ENCODE results near the gene ZBTB48. TPM values are rescaled to one million over a fixed set of nuclear protein-coding genes. Genes with fewer than 3 reads are reported as not detected.
A peak's percentile ranks its signal among the peaks of the same experiment; 100 is the strongest.

The ZBTB48 gene
- total and polyA plus RNA-seq, 2 donors from 2014 or later: 27.1 to 45.5 TPM

DNA sequence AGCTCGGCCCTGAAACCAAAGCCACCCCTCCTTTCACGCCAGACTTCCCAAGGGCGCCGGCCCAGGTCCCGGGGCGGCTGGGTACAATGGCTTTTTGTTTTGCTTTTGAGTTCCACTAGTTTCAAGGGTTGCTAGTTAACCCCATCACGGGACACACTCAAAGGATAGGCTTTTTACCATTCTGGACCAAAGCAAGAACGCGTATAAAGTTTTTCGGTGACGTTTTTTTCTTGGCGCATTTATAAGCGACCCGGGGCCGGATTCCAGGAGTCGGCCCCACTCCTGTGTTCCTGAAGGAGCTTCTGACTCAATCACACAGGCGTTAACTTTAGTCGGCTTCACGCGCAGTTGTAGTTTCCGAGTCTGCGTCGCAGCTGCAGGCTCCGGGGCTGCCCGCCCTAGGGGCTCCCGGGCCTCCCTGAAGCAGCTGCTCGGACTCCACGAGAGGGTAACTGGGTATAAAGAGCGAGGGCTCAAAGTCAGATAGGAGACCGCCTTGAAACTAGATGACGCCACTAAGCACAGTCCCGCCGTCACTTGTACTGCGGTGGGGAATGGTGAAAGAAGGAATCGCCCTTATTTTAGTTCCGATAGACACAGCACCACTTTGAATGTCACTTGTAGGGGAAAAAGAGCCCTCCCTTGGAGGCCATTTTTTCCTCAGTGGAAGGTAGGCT, 23.6 kb downstream of the ZBTB48 start:
- H3K36me3 ChIP-seq (ENCODE audit: control insufficient read depth in 2 of 3, insufficient read depth in 3 of 3, low read length in 3 of 3): peaks cover 0 to 4% (median 0%) of the 10 kb centered on the region in 3 donors
- DNase-seq (peak; percentile 69 to 89 (median 86)), FAIRE-seq (no peak)
- H3K27me3 ChIP-seq (ENCODE audit: control insufficient read depth, insufficient read depth, low read length): no peaks in the 10 kb centered on the region
- peak overlapping the region; percentile 99 for H3K27ac ChIP-seq (ENCODE audit: low read depth in 2 of 2, low read length in 2 of 2)
- H3K4me1 ChIP-seq (ENCODE audit: control insufficient read depth in 2 of 3, insufficient read depth in 2 of 3, low read depth in 1 of 3, low read length in 3 of 3): peaks cover 5 to 30% (median 17%) of the 10 kb centered on the region in 3 donors
- peak overlapping the region in 2 of 3 donors; percentile 82 to 87 for H3K9ac ChIP-seq (ENCODE audit: low read length in 3 of 3)
- intact Hi-C loops (cut with DNase I): no loop called here
- H3K4me3 ChIP-seq (ENCODE audit: low read length in 3 of 3): peak overlapping the region; percentile 50 to 99 (median 74)
- TF ChIP-seq, protein P1, sequence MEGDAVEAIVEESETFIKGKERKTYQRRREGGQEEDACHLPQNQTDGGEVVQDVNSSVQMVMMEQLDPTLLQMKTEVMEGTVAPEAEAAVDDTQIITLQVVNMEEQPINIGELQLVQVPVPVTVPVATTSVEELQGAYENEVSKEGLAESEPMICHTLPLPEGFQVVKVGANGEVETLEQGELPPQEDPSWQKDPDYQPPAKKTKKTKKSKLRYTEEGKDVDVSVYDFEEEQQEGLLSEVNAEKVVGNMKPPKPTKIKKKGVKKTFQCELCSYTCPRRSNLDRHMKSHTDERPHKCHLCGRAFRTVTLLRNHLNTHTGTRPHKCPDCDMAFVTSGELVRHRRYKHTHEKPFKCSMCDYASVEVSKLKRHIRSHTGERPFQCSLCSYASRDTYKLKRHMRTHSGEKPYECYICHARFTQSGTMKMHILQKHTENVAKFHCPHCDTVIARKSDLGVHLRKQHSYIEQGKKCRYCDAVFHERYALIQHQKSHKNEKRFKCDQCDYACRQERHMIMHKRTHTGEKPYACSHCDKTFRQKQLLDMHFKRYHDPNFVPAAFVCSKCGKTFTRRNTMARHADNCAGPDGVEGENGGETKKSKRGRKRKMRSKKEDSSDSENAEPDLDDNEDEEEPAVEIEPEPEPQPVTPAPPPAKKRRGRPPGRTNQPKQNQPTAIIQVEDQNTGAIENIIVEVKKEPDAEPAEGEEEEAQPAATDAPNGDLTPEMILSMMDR (IDR thresholded peaks at IDR 0.05; ENCODE audit: borderline replicate concordance, extremely low read depth, insufficient read depth): no peak
- no peaks in the 10 kb centered on the region for H3K9me3 ChIP-seq (ENCODE audit: control insufficient read depth in 2 of 3, insufficient read depth in 1 of 3, low read length in 3 of 3)

DNA sequence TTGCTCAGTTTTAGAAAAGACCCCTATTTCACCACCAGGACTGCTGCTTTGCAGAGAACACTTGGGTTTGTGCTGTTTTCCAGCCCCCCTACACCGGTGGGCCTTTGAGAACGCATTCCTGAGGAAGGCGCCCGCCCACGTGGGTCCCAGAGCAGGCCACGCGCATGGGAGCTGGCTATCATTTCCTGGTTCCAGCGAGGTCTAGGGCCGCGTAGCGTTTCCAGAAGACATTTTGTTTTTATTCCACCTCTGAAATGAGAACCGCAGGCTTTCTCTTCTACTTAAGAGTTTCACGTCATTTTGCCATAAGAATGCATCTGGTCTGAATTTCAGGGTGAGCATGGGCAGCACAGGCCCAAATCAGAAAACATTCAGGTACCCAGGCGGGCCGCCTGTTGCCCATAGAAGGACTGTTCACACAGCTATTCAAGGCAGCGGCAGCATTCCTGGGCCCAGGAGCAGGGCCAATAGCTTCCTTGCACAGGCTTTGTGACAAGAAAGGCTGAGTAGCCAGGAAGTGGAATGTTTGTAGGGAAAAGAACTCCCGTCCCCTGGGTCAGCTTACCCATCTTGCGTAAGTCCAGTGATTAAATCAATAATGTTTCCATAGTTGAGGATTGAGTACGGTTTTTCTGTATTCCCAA, 24.2 kb downstream of the ZBTB48 start:
- DNase-seq: peak; percentile 77 to 93 (median 81)
- TF ChIP-seq, protein P1 (IDR thresholded peaks at IDR 0.05; ENCODE audit: borderline replicate concordance, extremely low read depth, insufficient read depth): no peak
- H3K9ac ChIP-seq (ENCODE audit: low read length in 3 of 3): peak overlapping the region in 2 of 3 donors; percentile 82 to 87
- H3K4me3 ChIP-seq (ENCODE audit: low read length in 3 of 3): peak overlapping the region; percentile 26 to 99 (median 74)
- H3K9me3 ChIP-seq (ENCODE audit: control insufficient read depth in 2 of 3, insufficient read depth in 1 of 3, low read length in 3 of 3): no peaks in the 10 kb centered on the region
- peak overlapping the region; percentile 99 for H3K27ac ChIP-seq (ENCODE audit: low read depth in 2 of 2, low read length in 2 of 2)
- H3K4me1 ChIP-seq (ENCODE audit: control insufficient read depth in 2 of 3, insufficient read depth in 2 of 3, low read depth in 1 of 3, low read length in 3 of 3): peaks cover 5 to 26% (median 13%) of the 10 kb centered on the region in 3 donors
- no peak for FAIRE-seq
- H3K36me3 ChIP-seq (ENCODE audit: control insufficient read depth in 2 of 3, insufficient read depth in 3 of 3, low read length in 3 of 3): peaks cover 0 to under 1% (median 0%) of the 10 kb centered on the region in 3 donors
- no peaks in the 10 kb centered on the region for H3K27me3 ChIP-seq (ENCODE audit: control insufficient read depth, insufficient read depth, low read length)
- intact Hi-C loops (cut with DNase I): no loop called here

DNA sequence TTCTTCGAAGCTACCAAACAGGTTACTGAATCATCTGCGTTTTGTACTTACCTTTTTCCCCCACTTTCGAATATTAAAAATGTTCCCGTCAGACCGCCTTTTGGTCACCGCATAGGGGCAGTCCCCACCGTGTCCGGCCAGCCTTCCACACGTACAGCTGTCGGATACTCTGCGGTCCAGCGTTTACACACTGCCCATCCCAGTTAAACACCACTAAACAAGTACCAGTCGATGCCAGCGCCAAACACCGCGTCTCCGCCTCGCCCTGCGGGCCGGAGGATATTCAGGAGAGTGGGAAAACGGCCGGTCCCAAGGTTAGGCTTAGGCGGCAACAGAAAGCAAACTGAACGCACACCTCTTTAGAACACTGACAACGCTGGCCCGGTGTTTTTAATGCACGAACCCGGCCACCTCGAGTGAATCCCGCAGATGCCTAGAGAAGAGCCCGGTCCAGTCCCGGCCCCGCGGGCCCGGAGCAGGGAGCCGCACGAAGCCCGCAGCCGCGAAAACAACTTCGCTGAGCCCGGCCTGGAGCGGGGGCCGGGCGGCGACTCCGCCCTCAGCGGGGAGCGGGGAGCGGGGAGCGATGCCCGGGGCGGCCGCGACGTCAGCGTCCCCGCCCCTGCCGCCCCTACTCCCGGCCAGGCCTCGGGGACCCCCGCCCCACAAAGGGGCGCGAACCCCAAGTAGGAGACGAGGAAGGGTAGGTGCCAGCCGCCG, 33.0 kb downstream of the ZBTB48 start:
- Histone ChIP-seq H3K9ac (ENCODE audit: low read length in 3 of 3) (peak overlapping the region; percentile 81 to 95 (median 85)), H3K4me3 (ENCODE audit: low read length in 3 of 3) (peak overlapping the region; percentile 87 to 94 (median 90)), H3K36me3 (ENCODE audit: control insufficient read depth in 2 of 3, insufficient read depth in 3 of 3, low read length in 3 of 3) (peaks cover 0 to 4% (median 0%) of the 10 kb centered on the region in 3 donors), H3K4me1 (ENCODE audit: control insufficient read depth in 2 of 3, insufficient read depth in 2 of 3, low read depth in 1 of 3, low read length in 3 of 3) (no peaks in the 10 kb centered on the region), H3K27me3 (ENCODE audit: control insufficient read depth, insufficient read depth, low read length) (no peaks in the 10 kb centered on the region), H3K27ac (ENCODE audit: low read depth in 2 of 2, low read length in 2 of 2) (peak overlapping the region; percentile 96 to 97), H3K9me3 (ENCODE audit: control insufficient read depth in 2 of 3, insufficient read depth in 1 of 3, low read length in 3 of 3) (no peaks in the 10 kb centered on the region)
- TF ChIP-seq, protein P1 (IDR thresholded peaks at IDR 0.05; ENCODE audit: borderline replicate concordance, extremely low read depth, insufficient read depth): no peak
- FAIRE-seq (no peak), DNase-seq (peak in 4 of 5 donors; percentile 64 to 87 (median 79))
- intact Hi-C loops (cut with DNase I): no loop called here

All from kidney (tissue), 14 donors.